Erythroblast (primary cell): ENCODE measurements around the gene PLIN4.

Experiments used
- GATA1 ChIP-seq: IDR thresholded peaks from 2 replicates; pipeline ENCODE4 v1.6.1; 2011; ENCODE audit warnings: low read depth, mild to moderate bottlenecking, control low read depth, low read length, moderate library complexity
- POLR2A ChIP-seq: IDR thresholded peaks from 2 replicates; pipeline ENCODE4 v1.6.1; 2011; ENCODE audit warnings: mild to moderate bottlenecking, low read length

GRCh38 chr19:4516939-4517300 is 1.4 kb downstream of the PLIN4 start:
- TF ChIP-seq POLR2A = no peak
- TF ChIP-seq GATA1 = no peak
